Smooth muscle cell (in vitro differentiated cells): Measurements from ENCODE around the gene ADAM23. TPM values are rescaled to one million over a fixed set of nuclear protein-coding genes. Genes with fewer than 3 reads are reported as not detected.

Source experiments
- DNase-seq: peaks from one replicate; lab custom pipeline; 2025; ENCODE audit not compliant: unreplicated experiment; lab: John Stamatoyannopoulos, UW
- H2AFZ ChIP-seq: fragments of 200-600 bp; sonication (generic); 2 replicates; pipeline ENCODE4 v1.6.0; 2016; ENCODE audit warnings: antibody characterized with exemption, low read depth, mild to moderate bottlenecking
- H3F3A ChIP-seq: fragments of 200-600 bp; sonication (generic); 2 replicates; pipeline ENCODE4 v1.6.0; 2017; ENCODE audit warnings: antibody characterized with exemption, low read depth
- H3K27ac ChIP-seq: fragments of 200-600 bp; sonication (generic); 2 replicates; pipeline ENCODE4 v1.5.1; 2016; ENCODE audit warnings: low read depth, mild to moderate bottlenecking
- H3K27me3 ChIP-seq: fragments of 200-600 bp; sonication (generic); 2 replicates; pipeline ENCODE4 v1.6.1; 2016; ENCODE audit warnings: low read depth, mild to moderate bottlenecking
- H3K36me3 ChIP-seq: fragments of 200-600 bp; sonication (generic); 2 replicates; pipeline ENCODE4 v1.5.1; 2016; ENCODE audit warnings: low read depth
- H3K4me1 ChIP-seq: fragments of 200-600 bp; sonication (generic); 2 replicates; pipeline ENCODE4 v1.5.1; 2016; ENCODE audit warnings: low read depth
- H3K4me2 ChIP-seq: fragments of 200-600 bp; sonication (generic); 2 replicates; pipeline ENCODE4 v1.6.0; 2016; ENCODE audit warnings: mild to moderate bottlenecking
- H3K4me3 ChIP-seq: fragments of 200-600 bp; sonication (generic); 2 replicates; pipeline ENCODE4 v1.5.1; 2016; ENCODE audit warnings: mild to moderate bottlenecking
- H3K79me2 ChIP-seq: fragments of 200-600 bp; sonication (generic); 2 replicates; pipeline ENCODE4 v1.6.0; 2016; ENCODE audit warnings: low read depth, mild to moderate bottlenecking
- H3K9ac ChIP-seq: fragments of 200-600 bp; sonication (generic); 2 replicates; pipeline ENCODE4 v1.6.0; 2016; ENCODE audit warnings: low read depth
- H3K9me3 ChIP-seq: fragments of 200-600 bp; sonication (generic); replicated peaks from 2 replicates; pipeline ENCODE4 v1.5.1; 2016; ENCODE audit warnings: low read depth
- H4K20me1 ChIP-seq: fragments of 200-600 bp; sonication (generic); 2 replicates; pipeline ENCODE4 v1.6.0; 2016; ENCODE audit warnings: low read depth
- CTCF ChIP-seq: fragments of 200-600 bp; sonication (generic); IDR thresholded peaks from 2 replicates; pipeline ENCODE4 v1.5.1; 2017; ENCODE audit warnings: borderline replicate concordance, mild to moderate bottlenecking, antibody characterized with exemption; ENCODE audit not compliant: insufficient read depth, poor library complexity, severe bottlenecking
- WGBS: methylation state at CpG from one replicate; pipeline ENCODE4 v1.1.7; 2016; ENCODE audit warnings: low lambda C conversion rate; 5-methylcytosine and 5-hydroxymethylcytosine counted together
- polyA plus RNA-seq: library from polyadenylated mRNA; unstranded; fragments of >200 nt; fragmentation: Nextera tagmentation; extraction: Ambion mirVana; gene quantifications from 2 replicates; pipeline ENCODE4 v1.2.1, GENCODE V29; 2016
- total RNA-seq: library from RNA; depleted of rRNA; stranded (reverse); fragments of >200 nt; gene quantifications from 2 replicates; pipeline ENCODE4 v1.2.3, GENCODE V29; 2014

Gene ADAM23
- total and polyA plus RNA-seq, 2 experiments from 2014 or later: 7.0 to 18.2 TPM

- Histone ChIP-seq H3K4me2 (no peak overlapping the region), H3K27ac (no peak overlapping the region), H3F3A (no peaks in the 10 kb centered on the region), H4K20me1 (no peaks in the 10 kb centered on the region), H3K79me2 (no peaks in the 10 kb centered on the region), H3K9me3 (no peaks in the 10 kb centered on the region), H3K36me3 (no peaks in the 10 kb centered on the region), H3K9ac (no peak overlapping the region), H2AFZ (no peak overlapping the region), H3K4me3 (no peak overlapping the region), H3K27me3 (no peaks in the 10 kb centered on the region), H3K4me1 (no peaks in the 10 kb centered on the region)
- TF ChIP-seq CTCF: no peak
- 96% methylated on average over 26 of the region's 26 CpGs for WGBS
- no peak for DNase-seq
These were observed 32.6 kb upstream of the ADAM23 start for GRCh38 chr2:206410714-206411113.

- DNase-seq: no peak
- Histone ChIP-seq H3K9ac (no peak overlapping the region), H3K36me3 (no peaks in the 10 kb centered on the region), H3K4me2 (no peak overlapping the region), H3K79me2 (no peaks in the 10 kb centered on the region), H3K27ac (no peak overlapping the region), H3F3A (no peaks in the 10 kb centered on the region), H3K4me1 (no peaks in the 10 kb centered on the region), H3K9me3 (no peaks in the 10 kb centered on the region), H4K20me1 (no peaks in the 10 kb centered on the region), H3K4me3 (no peak overlapping the region), H3K27me3 (no peaks in the 10 kb centered on the region), H2AFZ (no peak overlapping the region)
- 83% methylated on average over 13 of the region's 13 CpGs for WGBS
- TF ChIP-seq CTCF: no peak
These were observed 27.6 kb upstream of the ADAM23 start for GRCh38 chr2:206415618-206416243.

- H2AFZ ChIP-seq: no peak overlapping the region
- no peaks in the 10 kb centered on the region for H3K27me3 ChIP-seq
- WGBS: 68% methylated on average over 2 of the region's 2 CpGs
- H3F3A ChIP-seq: peaks cover 3% of the 10 kb centered on the region
- H3K9me3 ChIP-seq: no peaks in the 10 kb centered on the region
- H3K4me2 ChIP-seq: no peak overlapping the region
- H4K20me1 ChIP-seq: no peaks in the 10 kb centered on the region
- H3K36me3 ChIP-seq: no peaks in the 10 kb centered on the region
- no peak for TF ChIP-seq CTCF
- no peak overlapping the region for H3K4me3 ChIP-seq
- H3K79me2 ChIP-seq: no peaks in the 10 kb centered on the region
- DNase-seq: no peak
- H3K9ac ChIP-seq: no peak overlapping the region
- H3K27ac ChIP-seq: no peak overlapping the region
- H3K4me1 ChIP-seq: no peaks in the 10 kb centered on the region
These were observed 24.4 kb upstream of the ADAM23 start for GRCh38 chr2:206418968-206419367.

- Histone ChIP-seq H3K27me3 (no peaks in the 10 kb centered on the region), H3K9me3 (no peaks in the 10 kb centered on the region), H3K4me2 (no peak overlapping the region), H3K27ac (no peak overlapping the region), H3K4me1 (no peaks in the 10 kb centered on the region), H3K4me3 (no peak overlapping the region), H4K20me1 (no peaks in the 10 kb centered on the region), H3K36me3 (no peaks in the 10 kb centered on the region), H3F3A (peaks cover 3% of the 10 kb centered on the region), H3K9ac (no peak overlapping the region), H2AFZ (no peak overlapping the region), H3K79me2 (no peaks in the 10 kb centered on the region)
- TF ChIP-seq CTCF: no peak
- no peak for DNase-seq
- 93% methylated on average over 3 of the region's 3 CpGs for WGBS
These were observed 22.6 kb upstream of the ADAM23 start for GRCh38 chr2:206420721-206421120.
